Endothelial cell of umbilical vein (primary cell): ENCODE data around the gene GRK1. TPM values are rescaled to one million over a fixed set of nuclear protein-coding genes. Genes with fewer than 3 reads are reported as not detected.

Source experiments
- BruUV-seq: library from RNA; stranded (reverse); fragments of 400-500 nt; replicated peaks from 2 replicates; lab custom pipeline; 2021; lab: Mats Ljungman, UMichigan
- CTCF ChIA-PET: fragments of 300-600, 350-600 bp; sonication (Branson Sonifier 250); formaldehyde crosslinking; loops from one replicate; lab custom pipeline; 2021; ENCODE audit warnings: antibody characterized with exemption, inconsistent platforms; lab: Charles Lee
- POLR2A ChIA-PET: fragments of 300-600, 350-600 bp; sonication (Branson Sonifier 250); formaldehyde crosslinking; loops from one replicate; lab custom pipeline; 2021; ENCODE audit warnings: antibody characterized with exemption, inconsistent platforms; lab: Charles Lee
- DNase-seq: peaks from one replicate; pipeline ENCODE4 v3.0.0-alpha.2; 2011; ENCODE audit warnings: low read depth, low spot score
- FAIRE-seq: peaks from 2 replicates; lab custom pipeline; 2011; peaks lifted over from hg19 to GRCh38; lab: Jason Lieb, UNC
- H2AFZ ChIP-seq: 2 replicates; pipeline ENCODE4 v1.6.0; 2012; ENCODE audit warnings: low read depth, low read length, control low read depth, inconsistent platforms
- H3K27ac ChIP-seq: 2 replicates; pipeline ENCODE4 v1.5.1; 2011; ENCODE audit warnings: low read depth, mild to moderate bottlenecking, control low read depth, low read length, moderate library complexity; ENCODE audit not compliant: insufficient read depth
- H3K27me3 ChIP-seq, 2 experiments: 2 replicates each; pipeline versions ENCODE4 v1.6.0 to v1.6.1; 2011; ENCODE audit warnings: low read length in 2 of 2, mixed read lengths in 1 of 2; ENCODE audit not compliant: control insufficient read depth in 2 of 2, insufficient read depth in 2 of 2
- H3K36me3 ChIP-seq, 2 experiments: 2 replicates in 1 of 2; 3 replicates in 1 of 2; pipeline ENCODE4 v1.5.1; 2011; ENCODE audit warnings: low read length in 2 of 2, mild to moderate bottlenecking in 1 of 2, moderate library complexity in 1 of 2; ENCODE audit not compliant: control insufficient read depth in 2 of 2, insufficient read depth in 2 of 2; ENCODE audit errors: extremely low read depth in 1 of 2
- H3K4me1 ChIP-seq: 3 replicates; pipeline ENCODE4 v1.5.1; 2011; ENCODE audit warnings: mild to moderate bottlenecking, low read length; ENCODE audit not compliant: control insufficient read depth, insufficient read depth; ENCODE audit errors: extremely low read depth
- H3K4me2 ChIP-seq: 2 replicates; pipeline ENCODE4 v1.6.1; 2011; ENCODE audit warnings: low read length, control low read depth, mixed read lengths; ENCODE audit not compliant: insufficient read depth
- H3K4me3 ChIP-seq, 3 experiments: fragments of 200-600 bp in 1 of 3; sonication (generic), shearing (Covaris generic) in 1 of 3; replicated peaks in 1 of 3; 2 replicates each; pipeline ENCODE4 v1.5.1; 2011 to 2016; ENCODE audit warnings: control low read depth in 3 of 3, low read length in 3 of 3, mild to moderate bottlenecking in 2 of 3, inconsistent platforms in 1 of 3, low read depth in 1 of 3, moderate library complexity in 1 of 3; ENCODE audit not compliant: insufficient read depth in 1 of 3
- H3K79me2 ChIP-seq: 2 replicates; pipeline ENCODE4 v1.6.0; 2012; ENCODE audit warnings: low read length, inconsistent platforms; ENCODE audit not compliant: control insufficient read depth, insufficient read depth
- H3K9ac ChIP-seq: replicated peaks from 2 replicates; pipeline ENCODE3; 2011; ENCODE audit warnings: low read length, control low read depth; ENCODE audit not compliant: insufficient read depth; ENCODE audit errors: extremely low read depth
- H3K9me1 ChIP-seq: replicated peaks from 3 replicates; pipeline ENCODE4 v1.6.0; 2011; ENCODE audit warnings: mild to moderate bottlenecking, low read length; ENCODE audit not compliant: control insufficient read depth, insufficient read depth; ENCODE audit errors: extremely low read depth
- H3K9me3 ChIP-seq: replicated peaks from 2 replicates; pipeline ENCODE4 v1.5.1; 2012; ENCODE audit warnings: low read length, inconsistent platforms; ENCODE audit not compliant: control insufficient read depth, insufficient read depth
- H4K20me1 ChIP-seq: replicated peaks from 2 replicates; pipeline ENCODE3; 2011; ENCODE audit warnings: mild to moderate bottlenecking, low read length; ENCODE audit not compliant: control insufficient read depth, insufficient read depth; ENCODE audit errors: extremely low read depth
- CTCF ChIP-seq, 2 donors: IDR thresholded peaks; 1 replicate in 1 of 2; 2 replicates in 1 of 2; pipeline ENCODE4 v1.5.1; 2011; ENCODE audit warnings: low read length in 2 of 2, mild to moderate bottlenecking in 2 of 2, moderate library complexity in 2 of 2, control low read depth in 1 of 2, inconsistent platforms in 1 of 2, low read depth in 1 of 2; ENCODE audit not compliant: insufficient read depth in 1 of 2; ENCODE audit errors: extremely low read depth in 1 of 2
- EZH2 ChIP-seq: IDR thresholded peaks from 2 replicates; pipeline ENCODE4 v1.6.1; 2012; ENCODE audit warnings: borderline replicate concordance, low read depth, mild to moderate bottlenecking, moderate library complexity, low read length, inconsistent platforms; ENCODE audit not compliant: severe bottlenecking
- FOS ChIP-seq: IDR thresholded peaks from 2 replicates; pipeline ENCODE4 v1.6.1; 2011; ENCODE audit warnings: mild to moderate bottlenecking, low read length, moderate library complexity, borderline replicate concordance; ENCODE audit not compliant: insufficient read depth
- GATA2 ChIP-seq: IDR thresholded peaks from 2 replicates; pipeline ENCODE4 v1.7.0; 2011; ENCODE audit warnings: low read depth, mild to moderate bottlenecking, moderate library complexity, mixed read lengths, low read length; ENCODE audit not compliant: insufficient read length, insufficient read depth
- JUN ChIP-seq: IDR thresholded peaks from 2 replicates; pipeline ENCODE4 v1.6.1; 2011; ENCODE audit warnings: borderline replicate concordance, low read depth; ENCODE audit not compliant: insufficient read length, insufficient read depth
- MAX ChIP-seq: IDR thresholded peaks from 2 replicates; pipeline ENCODE4 v1.6.1; 2011; ENCODE audit not compliant: insufficient read depth, insufficient read length
- MYC ChIP-seq: IDR thresholded peaks from one replicate; pipeline ENCODE4 v1.6.1; 2011; ENCODE audit warnings: mild to moderate bottlenecking, low read depth, low read length
- POLR2A ChIP-seq: IDR thresholded peaks from 2 replicates; pipeline ENCODE4 v1.6.1; 2012; ENCODE audit warnings: low read depth, mild to moderate bottlenecking, control low read depth, low read length
- POLR2AphosphoS5 ChIP-seq: IDR thresholded peaks from 2 replicates; pipeline ENCODE4 v1.6.1; 2012; ENCODE audit warnings: low read depth, mild to moderate bottlenecking, control low read depth, low read length, moderate library complexity; ENCODE audit not compliant: insufficient read depth
- dilution Hi-C: fragments of 300-500 bp; cut with MboI; formaldehyde crosslinking; loops from one replicate; pipeline ENCODE4 v1.15.0; 2019; ENCODE audit warnings: low sequenced_read_pairs; ENCODE audit not compliant: extremely low pct_ligation_motif_present
- intact Hi-C: fragments of 100-400 bp; cut with micrococcal nuclease; formaldehyde crosslinking; loops from one replicate; pipeline ENCODE4 v1.10.0; 2022
- polyA plus RNA-seq, 4 experiments: library from polyadenylated mRNA; depleted of rRNA in 3 of 4; stranded (reverse) in 3 of 4; unstranded in 1 of 4; fragments of >200 nt; gene quantifications; 2 replicates each; pipeline versions ENCODE4 v1.2.1 to v1.2.3, GENCODE V29; 2011 to 2012; ENCODE audit warnings: missing spikeins in 1 of 4
- total RNA-seq: library from RNA; stranded (reverse); gene quantifications from 2 replicates; pipeline ENCODE4 v1.2.3, GENCODE V29; 2021

Gene GRK1
- total and polyA plus RNA-seq, 2 donors (not counting 3 experiments of a cell fraction or from before 2014, with no cell fraction given) = not detected

GRCh38 chr13:113782472-113782871 lies 115.5 kb downstream of the GRK1 start:
- no peaks in the 10 kb centered on the region for H3K9me1 ChIP-seq
- H3K9me3 ChIP-seq = no peaks in the 10 kb centered on the region
- dilution Hi-C loops = no loop called here
- H3K27me3 ChIP-seq = no peaks in the 10 kb centered on the region
- intact Hi-C loops = no loop called here
- POLR2A ChIA-PET = no interaction called here
- no peaks in the 10 kb centered on the region for H3K79me2 ChIP-seq
- CTCF ChIA-PET = interaction anchor here (0.8 to 1.2 kb wide), 4 partner anchors 11 to 55 kb away, joined by 3 to 4 read pairs (median 3); no protein-coding TSS in a partner anchor
- H4K20me1 ChIP-seq = no peaks in the 10 kb centered on the region
- H3K4me3 ChIP-seq = no peak overlapping the region
- H3K36me3 ChIP-seq = peaks cover 0 to 8% of the 10 kb centered on the region in 2 experiments
- no peak overlapping the region for H3K9ac ChIP-seq
- H3K27ac ChIP-seq = no peak overlapping the region
- TF ChIP-seq MAX = no peak
- no peak for TF ChIP-seq POLR2AphosphoS5
- no peak for TF ChIP-seq GATA2
- TF ChIP-seq JUN = no peak
- no peak for TF ChIP-seq FOS
- no peak for TF ChIP-seq MYC
- no peak for TF ChIP-seq CTCF (IDR thresholded peaks at IDR 0.05; ENCODE audit: extremely low read depth in 1 of 2, insufficient read depth in 1 of 2, low read depth in 1 of 2, low read length in 2 of 2)
- TF ChIP-seq EZH2 = no peak
- TF ChIP-seq POLR2A = no peak
- no peak for FAIRE-seq
- peaks cover 14% of the 10 kb centered on the region for H3K4me1 ChIP-seq
- no peak overlapping the region for H3K4me2 ChIP-seq
- BruUV-seq = no TSS peak
- H2AFZ ChIP-seq = no peak overlapping the region
- no peak for DNase-seq
